ENCODE results near the gene GRIP1.

The GRIP1 gene

GRCh38 chr12:66388517-66388916 lies 290.4 kb downstream of the GRIP1 start:
- no peak for DNase-seq (ENCODE audit: low read depth)

DNA sequence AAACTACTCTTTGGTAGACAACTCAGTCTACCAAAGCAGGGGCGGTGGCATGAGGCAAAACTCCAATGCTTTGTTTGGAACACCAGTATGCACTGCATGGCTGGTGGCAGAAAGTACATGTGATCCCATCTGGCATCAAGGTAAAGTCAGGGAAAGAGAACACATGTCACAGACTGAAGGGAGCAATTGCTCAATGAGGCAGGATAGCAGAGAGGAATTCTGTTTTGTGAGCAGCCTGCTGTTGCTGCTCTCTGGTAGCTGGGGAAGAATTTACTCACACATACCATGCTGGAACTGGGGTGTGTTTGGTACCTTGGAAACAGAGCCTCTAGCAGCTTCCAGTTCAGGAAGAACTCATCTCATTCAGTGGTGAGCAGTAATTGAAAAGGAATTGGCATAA lies 291.8 kb downstream of the GRIP1 start:
- no peak for DNase-seq (ENCODE audit: low read depth)

DNA sequence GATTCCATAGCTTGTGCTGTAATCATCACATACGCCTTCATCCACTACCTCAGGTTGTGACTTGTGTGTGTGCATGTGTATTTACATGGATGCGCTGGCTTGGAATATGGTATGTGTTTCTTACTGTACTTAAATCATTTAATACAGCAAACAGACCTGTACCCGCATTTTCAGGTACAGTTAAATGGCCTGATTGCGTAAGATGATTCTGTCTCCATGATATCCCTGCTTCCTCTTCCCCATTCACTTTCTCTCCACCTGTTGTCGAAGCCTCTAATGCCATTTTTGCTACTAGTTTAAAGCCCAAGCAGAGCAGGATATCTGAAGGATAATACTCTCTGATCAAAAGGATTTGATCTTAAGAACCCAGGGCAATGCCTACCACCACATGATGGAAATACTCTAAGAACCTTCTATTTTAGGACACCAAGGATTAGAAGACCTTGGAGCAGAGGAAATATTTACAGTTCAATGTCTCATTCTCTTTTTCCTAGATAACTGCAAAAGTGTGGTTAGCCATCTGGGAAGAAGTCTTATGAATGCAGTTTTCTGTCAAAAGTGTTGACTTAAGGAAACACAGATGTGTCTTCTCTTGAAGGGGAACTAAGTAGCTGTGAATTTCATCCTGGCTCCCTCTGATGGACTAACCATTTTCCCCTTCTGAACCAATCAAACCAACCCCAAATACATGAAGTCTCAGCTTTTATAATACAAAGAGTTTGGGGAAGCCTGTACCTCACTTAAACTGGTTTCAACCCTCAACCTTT lies 297.9 kb downstream of the GRIP1 start:
- no peak for DNase-seq (ENCODE audit: low read depth)

DNA sequence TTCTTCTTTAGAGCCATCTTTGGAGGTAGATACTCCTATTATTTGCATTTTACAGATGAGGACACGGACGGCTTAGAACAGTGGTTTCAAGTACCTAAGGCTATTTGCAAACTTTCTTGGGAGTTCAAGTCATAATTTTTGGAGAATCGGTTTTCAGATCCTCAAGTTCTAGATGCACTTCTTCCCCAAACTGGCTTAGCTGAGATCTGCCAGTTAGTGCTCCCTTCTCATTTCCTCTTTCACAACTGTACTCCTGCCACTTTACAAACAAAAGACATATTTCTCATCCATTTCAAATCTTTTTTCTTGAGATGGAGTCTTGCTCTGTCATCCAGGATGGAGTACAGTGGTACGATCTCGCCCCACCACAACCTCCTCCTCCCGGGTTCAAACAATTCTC lies 299.3 kb downstream of the GRIP1 start:
- DNase-seq (ENCODE audit: low read depth) = no peak

GRCh38 chr12:66375560-66375959 lies 303.3 kb downstream of the GRIP1 start:
- DNase-seq (ENCODE audit: low read depth) = no peak

DNA sequence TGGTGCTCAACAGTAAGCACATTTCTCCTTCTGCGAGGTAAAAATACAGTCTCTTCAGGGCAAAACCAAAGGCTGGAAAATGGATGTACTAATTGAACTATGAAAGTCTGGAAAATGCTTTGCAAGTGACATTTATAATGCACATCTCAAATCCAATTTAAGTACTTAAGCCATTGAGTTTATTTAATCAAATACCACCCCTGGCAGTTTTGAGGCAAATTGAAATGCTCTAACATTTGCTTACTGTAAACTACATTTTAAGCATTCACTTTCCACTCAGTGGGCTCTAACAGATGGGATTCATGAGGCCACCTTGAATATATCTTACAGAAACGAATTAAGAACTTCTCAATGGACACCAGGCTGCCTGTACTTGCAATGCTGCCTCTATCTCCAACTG lies 306.9 kb downstream of the GRIP1 start:
- no peak for DNase-seq (ENCODE audit: low read depth)

DNA sequence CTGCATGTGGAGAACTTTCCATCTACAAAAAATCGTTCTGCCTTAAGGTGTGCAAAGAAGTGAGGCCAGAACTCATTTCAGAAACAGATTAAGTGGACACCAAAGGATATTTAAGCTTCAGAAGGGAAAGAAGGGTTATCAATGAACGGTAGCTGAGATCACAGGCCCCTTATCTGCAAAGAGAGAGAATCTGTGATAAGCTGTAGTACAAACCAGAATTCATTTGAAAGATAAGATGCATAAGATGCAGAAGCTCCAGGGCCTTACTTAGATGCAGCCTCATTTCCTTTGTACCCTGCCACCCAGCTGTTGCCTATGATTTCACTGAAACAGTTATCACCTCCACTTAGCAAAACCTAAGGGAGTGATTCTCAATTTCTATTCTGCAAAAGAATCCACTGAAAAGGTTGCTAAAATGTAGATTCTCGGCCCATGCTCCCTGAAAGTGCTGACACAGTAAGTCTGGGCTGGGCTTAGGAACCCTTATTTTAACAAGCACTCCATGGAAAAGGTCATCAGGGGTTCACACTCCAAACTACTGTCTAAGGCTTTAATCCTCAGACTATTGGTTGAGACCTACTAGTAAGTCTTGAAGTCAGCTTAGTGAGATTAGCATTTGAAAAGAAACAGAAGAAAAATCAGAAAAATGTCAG lies 311.7 kb downstream of the GRIP1 start:
- DNase-seq (ENCODE audit: low read depth) = no peak

DNA sequence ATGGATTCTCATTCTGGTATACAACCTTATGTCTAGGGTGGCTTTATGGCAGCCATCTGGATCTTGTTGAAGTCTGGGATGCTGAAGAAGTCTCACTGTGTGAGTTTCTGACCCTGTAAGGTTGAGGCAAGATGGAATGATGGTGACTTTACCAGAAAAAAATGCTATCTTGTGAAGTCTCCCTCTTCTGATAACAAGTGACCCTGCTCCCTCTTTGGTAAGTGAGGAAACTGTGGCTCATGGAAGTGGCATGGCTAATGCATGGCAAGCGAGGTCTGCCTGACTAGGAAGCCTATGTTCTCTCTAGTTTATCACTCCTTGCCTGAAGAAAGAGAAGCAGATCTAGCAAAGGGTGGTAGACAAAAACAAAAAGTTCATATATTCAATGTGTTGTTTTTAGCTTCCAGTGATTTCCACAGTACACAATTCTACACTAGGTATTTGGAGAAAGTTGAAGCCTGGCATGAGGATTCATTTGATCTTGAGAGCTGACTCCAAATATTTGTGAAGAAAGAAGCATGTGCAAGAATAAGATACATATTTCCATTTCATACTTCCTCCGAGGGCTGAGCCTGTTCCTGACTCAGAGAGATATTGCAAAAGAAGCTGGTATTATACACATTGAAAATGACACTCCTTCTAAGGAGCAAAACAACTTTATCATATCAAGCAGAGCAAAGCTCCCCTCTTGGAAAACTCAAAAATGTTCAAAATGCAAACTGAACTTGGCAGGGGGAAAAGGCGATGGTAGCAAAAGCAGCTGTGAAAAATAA lies 313.0 kb downstream of the GRIP1 start:
- peak; percentile 8 for DNase-seq (ENCODE audit: low read depth)

DNA sequence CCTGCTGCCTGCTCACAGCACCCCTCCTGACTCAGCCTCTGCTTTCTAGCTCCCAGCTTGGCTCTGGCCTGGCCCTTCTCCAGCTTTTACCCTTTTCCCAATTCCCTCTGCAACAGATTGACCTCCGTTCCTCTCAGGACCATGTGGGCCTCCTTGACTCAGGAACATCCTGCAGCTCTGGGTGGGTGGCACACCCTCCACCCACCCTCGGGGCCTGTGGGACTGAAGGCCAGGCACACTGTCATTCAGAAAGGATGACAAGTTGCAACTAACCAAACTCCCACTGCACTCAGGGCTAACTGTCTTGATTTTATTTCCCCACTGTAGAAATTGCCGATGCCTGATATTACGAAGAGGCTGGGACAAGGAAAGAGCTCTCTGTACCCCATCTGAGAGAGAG lies 317.2 kb downstream of the GRIP1 start:
- DNase-seq (ENCODE audit: low read depth) = no peak

- DNase-seq (ENCODE audit: low read depth) = no peak
Measured at GRCh38 chr12:66359300-66359699, 319.6 kb downstream of the GRIP1 start.

DNA sequence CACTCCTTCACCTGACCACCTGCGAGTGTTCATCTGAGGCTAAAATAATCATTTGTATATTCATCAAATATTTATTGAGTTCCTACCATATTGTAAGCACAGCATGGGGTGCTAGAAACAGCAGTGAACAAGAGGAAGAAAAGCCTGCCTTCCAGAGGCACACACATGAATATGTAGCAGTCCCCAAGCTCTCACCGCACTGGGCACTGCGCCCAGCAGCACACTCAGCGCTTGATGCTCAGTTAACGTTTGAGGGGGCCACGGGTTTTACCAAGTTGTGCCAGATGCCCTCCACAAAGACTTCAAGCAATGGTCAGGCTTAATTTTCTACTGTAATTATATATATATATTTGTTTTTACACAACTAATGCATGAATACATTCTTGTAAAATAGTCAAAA lies 324.6 kb downstream of the GRIP1 start:
- no peak for DNase-seq (ENCODE audit: low read depth)

DNA sequence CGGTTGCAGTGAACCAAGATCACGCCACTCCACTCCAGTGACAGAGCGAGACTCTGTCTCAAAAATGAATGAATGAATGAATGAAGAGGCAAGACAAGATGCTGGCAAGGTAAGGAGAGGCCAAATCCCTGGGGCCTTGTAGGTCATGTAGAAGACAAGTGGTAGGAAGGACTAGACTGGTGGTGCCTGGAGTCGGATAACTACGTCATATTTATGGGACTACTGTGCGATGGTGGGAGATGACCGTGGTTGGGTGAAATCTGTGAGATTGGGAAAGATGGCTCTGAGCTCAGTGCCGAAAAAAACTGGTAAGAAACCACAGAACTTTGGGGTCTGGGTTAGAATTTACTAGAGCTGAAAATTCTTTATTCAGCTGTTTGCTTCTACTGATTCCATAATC lies 326.0 kb downstream of the GRIP1 start:
- no peak for DNase-seq (ENCODE audit: low read depth)

- peak; percentile 45 for DNase-seq (ENCODE audit: low read depth)
Measured at GRCh38 chr12:66352197-66352596, 326.7 kb downstream of the GRIP1 start.

DNA sequence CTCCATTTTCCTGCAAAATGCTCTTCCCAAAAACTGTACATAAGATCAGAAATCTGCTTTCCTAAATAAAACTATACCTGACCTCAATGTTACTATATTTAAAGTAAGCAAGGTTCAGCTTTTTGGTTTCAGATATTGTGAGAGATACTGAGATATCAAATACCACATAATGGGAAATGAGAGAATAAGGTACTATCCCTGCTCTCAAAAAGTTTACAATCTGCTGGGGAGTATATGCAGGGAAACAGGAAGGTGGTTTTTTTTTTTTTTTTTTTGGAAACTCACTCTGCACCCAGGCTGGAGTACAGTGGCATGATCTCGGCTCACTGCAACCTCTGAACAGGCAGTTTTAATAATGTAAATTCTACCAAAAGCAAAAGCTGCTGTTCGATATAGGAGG lies 327.6 kb downstream of the GRIP1 start:
- no peak for DNase-seq (ENCODE audit: low read depth)

- no peak for DNase-seq (ENCODE audit: low read depth)
Measured at GRCh38 chr12:66345956-66346355, 332.9 kb downstream of the GRIP1 start.

- no peak for DNase-seq (ENCODE audit: low read depth)
Measured at GRCh38 chr12:66345212-66345611, 333.7 kb downstream of the GRIP1 start.

DNA sequence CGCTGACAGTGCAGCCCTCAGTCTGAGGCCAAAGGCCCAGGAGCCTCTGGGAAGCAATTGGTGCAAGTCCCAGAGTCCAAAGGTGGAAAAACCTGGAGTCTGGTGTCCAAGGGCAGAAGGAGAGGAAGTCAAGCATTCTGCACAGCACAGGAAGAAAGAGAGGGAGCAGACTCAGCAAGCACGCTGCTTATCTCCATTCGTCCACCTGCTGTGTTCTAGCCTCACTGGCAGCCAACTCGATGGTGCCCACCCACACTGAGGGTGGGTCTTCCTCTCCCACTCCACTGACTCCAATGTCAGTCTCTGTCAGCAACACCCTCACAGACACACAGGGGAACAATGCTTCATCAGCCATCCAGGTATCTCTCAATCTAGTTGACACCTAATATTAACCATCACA lies 337.8 kb downstream of the GRIP1 start:
- DNase-seq (ENCODE audit: low read depth) = no peak

GRCh38 chr12:66340131-66340530 lies 338.7 kb downstream of the GRIP1 start:
- no peak for DNase-seq (ENCODE audit: low read depth)

GRCh38 chr12:66337381-66338010 lies 341.4 kb downstream of the GRIP1 start:
- DNase-seq (ENCODE audit: low read depth) = no peak

- no peak for DNase-seq (ENCODE audit: low read depth)
Measured at GRCh38 chr12:66335746-66336145, 343.1 kb downstream of the GRIP1 start.

- DNase-seq (ENCODE audit: low read depth) = no peak
Measured at GRCh38 chr12:66331814-66332213, 347.1 kb downstream of the GRIP1 start.

DNA sequence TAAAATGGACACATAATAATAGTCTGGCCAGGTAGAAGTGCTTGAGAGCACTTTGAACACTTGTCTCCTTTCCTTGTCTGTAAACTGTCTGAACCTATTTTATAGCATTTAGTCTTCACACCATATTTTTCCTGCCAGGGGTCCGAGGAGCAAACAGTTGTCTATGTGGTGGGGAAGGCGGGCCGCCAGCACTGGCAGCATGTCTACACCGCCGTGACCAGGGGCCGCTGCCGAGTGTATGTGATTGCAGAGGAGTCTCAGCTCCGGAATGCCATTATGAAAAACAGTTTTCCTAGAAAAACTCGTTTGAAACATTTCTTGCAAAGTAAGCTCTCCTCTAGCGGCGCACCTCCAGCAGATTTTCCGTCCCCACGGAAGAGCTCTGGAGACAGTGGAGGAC lies 347.9 kb downstream of the GRIP1 start:
- no peak for DNase-seq (ENCODE audit: low read depth)

DNA sequence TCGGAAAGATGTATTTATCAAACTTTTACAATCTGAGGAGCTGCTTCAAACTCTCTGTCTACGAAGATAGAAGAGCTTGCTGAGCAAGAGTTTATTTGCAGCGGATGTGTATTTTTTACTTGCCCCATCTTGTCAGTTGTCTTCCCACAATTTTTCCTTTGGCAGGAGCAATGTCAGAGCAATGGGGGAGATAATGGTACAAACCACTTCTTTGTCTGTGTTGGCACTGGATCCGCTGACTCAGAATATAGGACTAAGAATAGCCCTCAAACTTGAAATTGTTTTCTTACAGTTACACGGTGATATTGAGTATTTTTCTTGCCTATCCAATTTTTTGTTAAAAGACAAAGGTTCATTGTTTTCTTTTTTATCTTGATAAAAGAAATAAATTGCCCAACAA lies 348.9 kb downstream of the GRIP1 start:
- no peak for DNase-seq (ENCODE audit: low read depth)

Measured in ELR (cell line).